A549 (cell line): ENCODE results near the gene SLC1A4. TPM values are rescaled to one million over a fixed set of nuclear protein-coding genes. Genes with fewer than 3 reads are reported as not detected.

Experiments
- ATAC-seq, 2 experiments: fragments of 200-7000 bp in 1 of 2; fragments of >200 bp in 1 of 2; cut with Nextera tagmentation in 1 of 2; cut with Tn5 transposase in 1 of 2; 3 replicates each; pipeline versions ENCODE4 v1.8.0 to v1.9.1; 2018 to 2020; ENCODE audit warnings: mild to moderate bottlenecking in 1 of 2, moderate library complexity in 1 of 2
- CTCF ChIA-PET: fragments of 300-600 bp; sonication (Branson Sonifier 250); formaldehyde crosslinking; extraction: SDS; loops from one replicate; lab custom pipeline; 2021; ENCODE audit warnings: antibody characterized with exemption, inconsistent platforms; lab: Yijun Ruan, JAX
- POLR2A ChIA-PET: fragments of 350-600 bp; formaldehyde crosslinking; extraction: SDS; loops from one replicate; lab custom pipeline; 2021; ENCODE audit warnings: antibody characterized with exemption, inconsistent platforms; lab: Yijun Ruan, JAX
- DNase-seq, 2 experiments: peaks; one replicate each; pipeline versions ENCODE4 v3.0.0 to v3.0.0-alpha.2; 2011 to 2016; ENCODE audit warnings: low read depth in 1 of 2, low spot score in 1 of 2
- FAIRE-seq: peaks from 2 replicates; lab custom pipeline; 2011; peaks lifted over from hg19 to GRCh38; lab: Jason Lieb, UNC
- H3K27ac ChIP-seq, 2 experiments: fragments of >200 bp; sonication (Bioruptor Twin); formaldehyde crosslinking; 3 replicates each; pipeline ENCODE4 v1.5.1; 2016 to 2017
- H3K4me1 ChIP-seq: fragments of >200 bp; sonication (Bioruptor Twin); formaldehyde crosslinking; 3 replicates; pipeline ENCODE4 v1.6.1; 2016
- H3K4me2 ChIP-seq: fragments of >200 bp; sonication (Bioruptor Twin); formaldehyde crosslinking; 3 replicates; pipeline ENCODE4 v1.6.1; 2016
- H3K4me3 ChIP-seq: fragments of >200 bp; sonication (Bioruptor Twin); formaldehyde crosslinking; 3 replicates; pipeline ENCODE4 v1.5.1; 2016
- H3K9me3 ChIP-seq: fragments of >200 bp; sonication (Bioruptor Twin); formaldehyde crosslinking; 3 replicates; pipeline ENCODE4 v1.6.1; 2016
- CBX2 ChIP-seq: fragments of 200-600 bp; sonication (generic); IDR thresholded peaks from 2 replicates; pipeline ENCODE4 v1.6.1; 2016; ENCODE audit warnings: low read depth, mild to moderate bottlenecking, borderline replicate concordance
- CBX8 ChIP-seq: fragments of 200-600 bp; sonication (generic); IDR thresholded peaks from 2 replicates; pipeline ENCODE4 v1.6.1; 2016
- CEBPB ChIP-seq, 2 experiments: fragments of >200 bp in 1 of 2; sonication (Bioruptor Twin) in 1 of 2; formaldehyde crosslinking in 1 of 2; IDR thresholded peaks; 2 replicates each; pipeline ENCODE4 v1.6.1; 2012 to 2016
- CHD4 ChIP-seq: fragments of 200-600 bp; sonication (generic); IDR thresholded peaks from 2 replicates; pipeline ENCODE4 v1.6.1; 2016; ENCODE audit warnings: antibody characterized with exemption, mild to moderate bottlenecking, borderline replicate concordance
- EHF ChIP-seq: fragments of 250-450 bp; sonication (Bioruptor Pico); IDR thresholded peaks from 2 replicates; pipeline ENCODE4 v1.5.0; 2020; ENCODE audit warnings: mild to moderate bottlenecking
- EHMT2 ChIP-seq: fragments of 200-600 bp; sonication (generic); IDR thresholded peaks from 2 replicates; pipeline ENCODE4 v1.6.1; 2016; ENCODE audit warnings: antibody characterized with exemption, low read depth, mild to moderate bottlenecking, moderate library complexity
- EP300 ChIP-seq, 2 experiments: fragments of >200 bp; sonication (Bioruptor Twin); formaldehyde crosslinking; IDR thresholded peaks; 2 replicates in 1 of 2; 3 replicates in 1 of 2; pipeline ENCODE4 v1.6.1; 2016 to 2017
- ESRRA ChIP-seq: fragments of 150-350 bp; IDR thresholded peaks from 2 replicates; pipeline ENCODE4 v1.6.1; 2014; ENCODE audit warnings: mild to moderate bottlenecking, low read length, borderline replicate concordance
- FOSL2 ChIP-seq, 2 experiments: fragments of 450-650 bp in 1 of 2; fragments of >200 bp in 1 of 2; sonication (Bioruptor Twin) in 1 of 2; formaldehyde crosslinking; IDR thresholded peaks; 2 replicates each; pipeline versions ENCODE4 v1.5.0 to v1.6.1; 2016 to 2020; ENCODE audit warnings: mild to moderate bottlenecking in 1 of 2, moderate library complexity in 1 of 2
- FOXS1 ChIP-seq: fragments of 250-450 bp; sonication (Bioruptor Pico); IDR thresholded peaks from 2 replicates; pipeline ENCODE4 v1.5.0; 2020; ENCODE audit warnings: mild to moderate bottlenecking, moderate library complexity
- HDAC2 ChIP-seq: fragments of 200-600 bp; sonication (generic); IDR thresholded peaks from 2 replicates; pipeline ENCODE4 v1.6.1; 2016
- HOXB13 ChIP-seq: fragments of 250-450 bp; sonication (Bioruptor Pico); IDR thresholded peaks from 2 replicates; pipeline ENCODE4 v1.5.0; 2020; ENCODE audit warnings: low read depth, mild to moderate bottlenecking, moderate library complexity
- JUN ChIP-seq, 2 experiments: fragments of >200 bp; sonication (Bioruptor Twin); formaldehyde crosslinking; IDR thresholded peaks; 2 replicates in 1 of 2; 3 replicates in 1 of 2; pipeline ENCODE4 v1.6.1; 2016 to 2017
- MAZ ChIP-seq: fragments of 150-350 bp; IDR thresholded peaks from 2 replicates; pipeline ENCODE4 v1.6.1; 2014; ENCODE audit warnings: antibody characterized with exemption, low read depth, low read length, borderline replicate concordance
- MYC ChIP-seq: IDR thresholded peaks from 2 replicates; pipeline ENCODE4 v1.6.1; 2012; ENCODE audit warnings: mild to moderate bottlenecking, inconsistent platforms, low read length, improper control_type of control experiment, borderline replicate concordance
- NFE2L2 ChIP-seq: fragments of 150-350 bp; conservative IDR thresholded peaks from 2 replicates; pipeline ENCODE4 v1.6.1; 2014; ENCODE audit warnings: low read length
- NPAS2 ChIP-seq: fragments of 250-450 bp; sonication (Bioruptor Pico); IDR thresholded peaks from 2 replicates; pipeline ENCODE4 v1.8.0; 2022; ENCODE audit warnings: mild to moderate bottlenecking, moderate library complexity, borderline replicate concordance
- NR3C1 ChIP-seq: fragments of >200 bp; sonication (Bioruptor Twin); formaldehyde crosslinking; IDR thresholded peaks from 3 replicates; pipeline ENCODE4 v1.6.1; 2017
- PBX3 ChIP-seq: IDR thresholded peaks from 2 replicates; pipeline ENCODE4 v1.6.1; 2012
- POLR2A ChIP-seq: IDR thresholded peaks from 2 replicates; pipeline ENCODE4 v1.6.1; 2012; ENCODE audit warnings: mild to moderate bottlenecking, low read length
- RAD21 ChIP-seq, 2 experiments: fragments of >200 bp in 1 of 2; sonication (Bioruptor Twin) in 1 of 2; formaldehyde crosslinking in 1 of 2; IDR thresholded peaks in 1 of 2; conservative IDR thresholded peaks in 1 of 2; 2 replicates in 1 of 2; 3 replicates in 1 of 2; pipeline ENCODE4 v1.6.1; 2012 to 2018; ENCODE audit warnings: inconsistent platforms in 1 of 2
- SREBF2 ChIP-seq: fragments of 450-650 bp; IDR thresholded peaks from 2 replicates; pipeline ENCODE4 v1.6.1; 2014; ENCODE audit warnings: mild to moderate bottlenecking, moderate library complexity
- TFCP2L1 ChIP-seq: fragments of 250-450 bp; sonication (Bioruptor Pico); IDR thresholded peaks from 2 replicates; pipeline ENCODE4 v1.5.0; 2021; ENCODE audit warnings: mild to moderate bottlenecking
- TP53 ChIP-seq: fragments of 250-450 bp; sonication (Bioruptor Pico); IDR thresholded peaks from 2 replicates; pipeline ENCODE4 v1.5.0; 2021; ENCODE audit warnings: mild to moderate bottlenecking, moderate library complexity
- ZC3H11A ChIP-seq: fragments of 450-650 bp; IDR thresholded peaks from 2 replicates; pipeline ENCODE4 v1.6.1; 2014; ENCODE audit warnings: antibody characterized with exemption, mild to moderate bottlenecking
- ZFP36 ChIP-seq: fragments of 450-650 bp; IDR thresholded peaks from 2 replicates; pipeline ENCODE4 v1.6.1; 2014; ENCODE audit warnings: borderline replicate concordance; ENCODE audit not compliant: partially characterized antibody
- ZNF302 ChIP-seq: fragments of 250-450 bp; sonication (Bioruptor Pico); IDR thresholded peaks from 2 replicates; pipeline ENCODE4 v1.9.0; 2021; ENCODE audit warnings: inconsistent platforms, mild to moderate bottlenecking, moderate library complexity
- WGBS: methylation state at CpG from one replicate; pipeline ENCODE4 v1.1.6; 2017; ENCODE audit errors: missing lambda C conversion rate; 5-methylcytosine and 5-hydroxymethylcytosine counted together
- polyA plus RNA-seq, 4 experiments: library from polyadenylated mRNA; depleted of rRNA in 3 of 4; stranded (reverse); fragments of >200 nt; fragmentation: RNase III in 1 of 4; extraction: RNeasy Plus Mini Kit Qiagen cat#74134 plus additional on column Dnase treatment in 1 of 4; gene quantifications; 2 replicates in 3 of 4; 3 replicates in 1 of 4; pipeline ENCODE4 v1.2.3, GENCODE V29; 2011 to 2017
- TF ChIP-seq, protein P1 (sequence below): fragments of >200 bp; sonication (Bioruptor Twin); formaldehyde crosslinking; IDR thresholded peaks from 3 replicates; pipeline ENCODE4 v1.5.1; 2016
- TF ChIP-seq, protein P2 (sequence below): fragments of >200 bp; sonication (Bioruptor Twin); formaldehyde crosslinking; IDR thresholded peaks from 2 replicates; pipeline ENCODE4 v1.6.1; 2016
- TF ChIP-seq, protein P3 (sequence below): fragments of 150-350 bp; IDR thresholded peaks from 2 replicates; pipeline ENCODE4 v1.6.1; 2014; ENCODE audit warnings: low read depth, mild to moderate bottlenecking, low read length
- TF ChIP-seq, protein P4 (sequence below): fragments of >200 bp; sonication (Bioruptor Twin); formaldehyde crosslinking; IDR thresholded peaks from 3 replicates; pipeline ENCODE4 v1.6.1; 2016

The SLC1A4 gene
- polyA plus RNA-seq, 2 of the 4 experiments (the other 2 are of a cell fraction), result 9.1 to 26.4 TPM

DNA sequence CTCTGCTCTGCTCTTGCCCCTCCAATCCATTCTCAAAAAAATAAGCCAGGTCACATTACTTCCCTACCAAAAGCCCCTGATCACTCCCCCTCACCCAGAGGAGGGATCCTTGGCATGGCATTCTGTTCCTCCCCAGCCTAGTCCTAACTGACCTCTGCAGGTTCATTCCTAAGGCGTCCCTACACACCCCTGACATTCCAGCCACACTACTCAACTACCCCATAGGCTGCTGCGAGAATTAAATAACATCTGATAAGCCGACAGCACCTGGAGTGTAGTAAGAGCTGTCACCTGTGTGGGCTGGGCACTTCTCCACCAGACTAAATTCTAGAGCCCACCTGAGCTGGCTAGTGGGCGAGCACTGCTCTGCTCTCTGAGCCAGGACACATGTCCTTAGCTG is 44.7 kb upstream of the SLC1A4 start:
- FAIRE-seq, result no peak
- ATAC-seq, result no peak; a peak in 1 of 6 replicates
- Histone ChIP-seq H3K27ac (peak overlapping the region; percentile 54 to 65), H3K4me2 (peak overlapping the region; percentile 43), H3K4me3 (no peak overlapping the region), H3K4me1 (peaks cover 23% of the 10 kb centered on the region), H3K9me3 (no peaks in the 10 kb centered on the region)
- 85% methylated on average over 4 of the region's 4 CpGs for WGBS
- DNase-seq, result no peak
- POLR2A ChIA-PET, result no interaction called here
- CTCF ChIA-PET, result interaction anchor here (0.8 to 2.0 kb wide), 5 partner anchors 27 to 234 kb away, joined by 3 to 5 read pairs (median 5); no protein-coding TSS in a partner anchor
- no peak for TF ChIP-seq FOXS1 (CRISPR knock-in tag)
- TF ChIP-seq EHMT2, result no peak
- TF ChIP-seq, protein P1, sequence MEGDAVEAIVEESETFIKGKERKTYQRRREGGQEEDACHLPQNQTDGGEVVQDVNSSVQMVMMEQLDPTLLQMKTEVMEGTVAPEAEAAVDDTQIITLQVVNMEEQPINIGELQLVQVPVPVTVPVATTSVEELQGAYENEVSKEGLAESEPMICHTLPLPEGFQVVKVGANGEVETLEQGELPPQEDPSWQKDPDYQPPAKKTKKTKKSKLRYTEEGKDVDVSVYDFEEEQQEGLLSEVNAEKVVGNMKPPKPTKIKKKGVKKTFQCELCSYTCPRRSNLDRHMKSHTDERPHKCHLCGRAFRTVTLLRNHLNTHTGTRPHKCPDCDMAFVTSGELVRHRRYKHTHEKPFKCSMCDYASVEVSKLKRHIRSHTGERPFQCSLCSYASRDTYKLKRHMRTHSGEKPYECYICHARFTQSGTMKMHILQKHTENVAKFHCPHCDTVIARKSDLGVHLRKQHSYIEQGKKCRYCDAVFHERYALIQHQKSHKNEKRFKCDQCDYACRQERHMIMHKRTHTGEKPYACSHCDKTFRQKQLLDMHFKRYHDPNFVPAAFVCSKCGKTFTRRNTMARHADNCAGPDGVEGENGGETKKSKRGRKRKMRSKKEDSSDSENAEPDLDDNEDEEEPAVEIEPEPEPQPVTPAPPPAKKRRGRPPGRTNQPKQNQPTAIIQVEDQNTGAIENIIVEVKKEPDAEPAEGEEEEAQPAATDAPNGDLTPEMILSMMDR, result no peak
- TF ChIP-seq EHF (CRISPR knock-in tag), result no peak
- TF ChIP-seq EP300 (IDR thresholded peaks at IDR 0.05), result no peak
- no peak for TF ChIP-seq PBX3
- TF ChIP-seq NFE2L2, result no peak
- TF ChIP-seq NPAS2 (CRISPR knock-in tag), result no peak
- no peak for TF ChIP-seq HDAC2
- no peak for TF ChIP-seq CBX8
- no peak for TF ChIP-seq MAZ
- no peak for TF ChIP-seq CHD4
- TF ChIP-seq ZFP36, result no peak
- TF ChIP-seq, protein P2, sequence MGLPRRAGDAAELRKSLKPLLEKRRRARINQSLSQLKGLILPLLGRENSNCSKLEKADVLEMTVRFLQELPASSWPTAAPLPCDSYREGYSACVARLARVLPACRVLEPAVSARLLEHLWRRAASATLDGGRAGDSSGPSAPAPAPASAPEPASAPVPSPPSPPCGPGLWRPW, result no peak
- no peak for TF ChIP-seq JUN (IDR thresholded peaks at IDR 0.05)
- TF ChIP-seq POLR2A, result no peak
- no peak for TF ChIP-seq SREBF2

DNA sequence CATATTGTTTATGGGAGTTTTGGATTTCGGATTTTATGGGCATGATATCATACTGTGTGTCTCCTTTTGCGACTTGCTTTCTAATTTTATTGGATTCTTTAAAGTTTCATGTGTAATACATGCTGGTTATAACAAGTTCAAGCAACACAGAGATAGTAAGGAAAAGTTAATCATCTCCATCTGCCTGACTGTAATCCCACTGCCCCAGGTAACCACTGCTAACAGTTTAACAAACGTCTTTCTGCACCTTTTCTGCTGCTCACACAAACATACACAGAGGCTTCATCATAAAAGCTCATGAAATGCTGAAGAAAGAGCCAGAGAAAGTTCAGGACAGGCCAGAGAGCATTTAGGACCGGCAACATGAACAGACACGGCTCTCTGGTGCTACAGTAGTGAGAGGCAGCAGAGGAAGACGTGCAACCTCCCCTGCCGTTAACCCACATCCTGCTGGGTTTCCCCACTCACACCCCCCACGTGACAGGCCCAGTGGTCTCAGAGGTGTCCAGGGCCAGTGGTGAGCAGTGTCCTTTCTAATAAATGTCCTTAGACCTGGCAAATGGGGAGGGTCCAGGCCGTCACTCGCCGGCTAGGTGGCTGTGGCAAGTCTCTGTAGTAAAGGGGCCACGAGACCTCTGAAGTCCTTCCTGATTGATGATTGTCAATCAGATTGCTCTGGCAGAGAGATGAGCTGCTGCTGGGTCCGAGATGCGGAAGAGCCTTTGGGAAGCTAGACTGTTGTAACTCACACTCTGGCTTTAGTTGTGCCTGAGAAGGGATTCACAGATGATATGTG is 43.0 kb upstream of the SLC1A4 start:
- ChIA-PET CTCF (interaction anchor here (1.3 to 1.9 kb wide), 2 partner anchors 28 to 29 kb away, joined by 5 to 9 read pairs; no protein-coding TSS in a partner anchor), POLR2A (no interaction called here)
- TF ChIP-seq PBX3 (no peak), HOXB13 (CRISPR knock-in tag) (no peak), RAD21 (conservative IDR thresholded peaks at IDR 0.05 in 1 of 2, IDR thresholded peaks at IDR 0.05 in 1 of 2) (no peak), EHF (CRISPR knock-in tag) (no peak), CBX8 (no peak), CBX2 (no peak), EP300 (IDR thresholded peaks at IDR 0.05) (no peak), ZC3H11A (no peak), ZNF302 (CRISPR knock-in tag) (no peak), TP53 (no peak), ESRRA (no peak), FOSL2 (IDR thresholded peaks at IDR 0.05) (no peak), FOSL2 (CRISPR knock-in tag; IDR thresholded peaks at IDR 0.05) (no peak), TFCP2L1 (CRISPR knock-in tag) (no peak), MYC (no peak), NR3C1 (no peak), CEBPB (IDR thresholded peaks at IDR 0.05) (no peak), ZFP36 (no peak)
- TF ChIP-seq, protein P3, sequence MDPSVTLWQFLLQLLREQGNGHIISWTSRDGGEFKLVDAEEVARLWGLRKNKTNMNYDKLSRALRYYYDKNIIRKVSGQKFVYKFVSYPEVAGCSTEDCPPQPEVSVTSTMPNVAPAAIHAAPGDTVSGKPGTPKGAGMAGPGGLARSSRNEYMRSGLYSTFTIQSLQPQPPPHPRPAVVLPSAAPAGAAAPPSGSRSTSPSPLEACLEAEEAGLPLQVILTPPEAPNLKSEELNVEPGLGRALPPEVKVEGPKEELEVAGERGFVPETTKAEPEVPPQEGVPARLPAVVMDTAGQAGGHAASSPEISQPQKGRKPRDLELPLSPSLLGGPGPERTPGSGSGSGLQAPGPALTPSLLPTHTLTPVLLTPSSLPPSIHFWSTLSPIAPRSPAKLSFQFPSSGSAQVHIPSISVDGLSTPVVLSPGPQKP, result no peak
- TF ChIP-seq, protein P4, sequence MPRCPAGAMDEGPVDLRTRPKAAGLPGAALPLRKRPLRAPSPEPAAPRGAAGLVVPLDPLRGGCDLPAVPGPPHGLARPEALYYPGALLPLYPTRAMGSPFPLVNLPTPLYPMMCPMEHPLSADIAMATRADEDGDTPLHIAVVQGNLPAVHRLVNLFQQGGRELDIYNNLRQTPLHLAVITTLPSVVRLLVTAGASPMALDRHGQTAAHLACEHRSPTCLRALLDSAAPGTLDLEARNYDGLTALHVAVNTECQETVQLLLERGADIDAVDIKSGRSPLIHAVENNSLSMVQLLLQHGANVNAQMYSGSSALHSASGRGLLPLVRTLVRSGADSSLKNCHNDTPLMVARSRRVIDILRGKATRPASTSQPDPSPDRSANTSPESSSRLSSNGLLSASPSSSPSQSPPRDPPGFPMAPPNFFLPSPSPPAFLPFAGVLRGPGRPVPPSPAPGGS, result no peak
- FAIRE-seq, result no peak
- no peak overlapping the region for H3K4me3 ChIP-seq
- H3K27ac ChIP-seq, result 0 out of 6 replicates have a peak overlapping the region, but pooled peaks of 1 of the 2 experiments have one; percentile 19
- no peaks in the 10 kb centered on the region for H3K9me3 ChIP-seq
- DNase-seq, result no peak
- no peak for ATAC-seq
- peaks cover 37% of the 10 kb centered on the region for H3K4me1 ChIP-seq
- 75% methylated on average over 14 of the region's 14 CpGs for WGBS
- H3K4me2 ChIP-seq, result no peak overlapping the region
